BJ (cell line): Measurements from ENCODE around the gene NUBPL. TPM values are rescaled to one million over a fixed set of nuclear protein-coding genes. Genes with fewer than 3 reads are reported as not detected.

Experiments used
- CTCF ChIA-PET: fragments of 350-600 bp; formaldehyde crosslinking; extraction: SDS; loops from one replicate; lab custom pipeline; 2021; ENCODE audit warnings: antibody characterized with exemption, inconsistent platforms; lab: Yijun Ruan, JAX
- POLR2A ChIA-PET: fragments of 300-600 bp; sonication (Branson Sonifier 250); formaldehyde crosslinking; extraction: SDS; loops from one replicate; lab custom pipeline; 2021; ENCODE audit warnings: antibody characterized with exemption; lab: Charles Lee
- DNase-seq: peaks from one replicate; pipeline ENCODE4 v3.0.0-alpha.2; 2011; ENCODE audit warnings: low read depth
- H3K27me3 ChIP-seq: 2 replicates; pipeline ENCODE4 v1.6.0; 2011; ENCODE audit warnings: low read length; ENCODE audit not compliant: control insufficient read depth, insufficient read depth
- H3K36me3 ChIP-seq: 2 replicates; pipeline ENCODE4 v1.5.1; 2011; ENCODE audit warnings: low read length; ENCODE audit not compliant: control insufficient read depth, insufficient read depth
- H3K4me3 ChIP-seq: 2 replicates; pipeline ENCODE4 v1.5.1; 2011; ENCODE audit warnings: low read depth, mild to moderate bottlenecking, control low read depth, low read length
- polyA plus RNA-seq: library from polyadenylated mRNA; depleted of rRNA; stranded (reverse); fragments of >200 nt; gene quantifications from 2 replicates; pipeline ENCODE4 v1.2.3, GENCODE V29; 2011
- TF ChIP-seq, protein P1 (sequence below): IDR thresholded peaks from 2 replicates; pipeline ENCODE4 v1.5.1; 2011; ENCODE audit warnings: low read depth, mild to moderate bottlenecking, control low read depth, inconsistent platforms, low read length, moderate library complexity; ENCODE audit not compliant: insufficient read depth

The NUBPL gene
- polyA plus RNA-seq, 1 experiment, result 3.3 TPM

DNA sequence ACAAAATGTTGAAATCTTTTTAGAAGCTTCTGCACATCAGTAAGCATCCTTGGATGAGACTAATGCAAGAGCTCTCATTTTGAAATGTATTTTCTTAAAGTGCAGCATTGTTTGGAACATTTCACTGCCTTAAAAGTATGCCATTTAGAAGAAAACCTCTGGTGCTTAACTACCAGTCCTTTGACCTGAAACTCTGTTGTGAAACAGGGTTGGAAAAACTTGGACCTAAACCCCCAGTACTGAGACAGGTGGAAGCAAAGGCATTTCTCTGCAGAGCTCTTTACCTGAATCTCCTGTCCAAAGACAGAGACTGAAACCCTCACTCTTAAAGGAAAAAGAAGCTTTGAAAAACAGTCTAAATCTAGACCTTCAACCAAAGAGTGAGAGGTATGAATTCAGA lies 207.2 kb downstream of the NUBPL start:
- POLR2A ChIA-PET, result no interaction called here
- no peak for DNase-seq
- CTCF ChIA-PET, result interaction anchor here (1.0 kb wide), 1 partner anchor 22 kb away, joined by 3 read pairs; no protein-coding TSS in a partner anchor
- no peaks in the 10 kb centered on the region for H3K27me3 ChIP-seq
- H3K36me3 ChIP-seq, result no peaks in the 10 kb centered on the region
- TF ChIP-seq, protein P1, sequence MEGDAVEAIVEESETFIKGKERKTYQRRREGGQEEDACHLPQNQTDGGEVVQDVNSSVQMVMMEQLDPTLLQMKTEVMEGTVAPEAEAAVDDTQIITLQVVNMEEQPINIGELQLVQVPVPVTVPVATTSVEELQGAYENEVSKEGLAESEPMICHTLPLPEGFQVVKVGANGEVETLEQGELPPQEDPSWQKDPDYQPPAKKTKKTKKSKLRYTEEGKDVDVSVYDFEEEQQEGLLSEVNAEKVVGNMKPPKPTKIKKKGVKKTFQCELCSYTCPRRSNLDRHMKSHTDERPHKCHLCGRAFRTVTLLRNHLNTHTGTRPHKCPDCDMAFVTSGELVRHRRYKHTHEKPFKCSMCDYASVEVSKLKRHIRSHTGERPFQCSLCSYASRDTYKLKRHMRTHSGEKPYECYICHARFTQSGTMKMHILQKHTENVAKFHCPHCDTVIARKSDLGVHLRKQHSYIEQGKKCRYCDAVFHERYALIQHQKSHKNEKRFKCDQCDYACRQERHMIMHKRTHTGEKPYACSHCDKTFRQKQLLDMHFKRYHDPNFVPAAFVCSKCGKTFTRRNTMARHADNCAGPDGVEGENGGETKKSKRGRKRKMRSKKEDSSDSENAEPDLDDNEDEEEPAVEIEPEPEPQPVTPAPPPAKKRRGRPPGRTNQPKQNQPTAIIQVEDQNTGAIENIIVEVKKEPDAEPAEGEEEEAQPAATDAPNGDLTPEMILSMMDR, result no peak
- no peak overlapping the region for H3K4me3 ChIP-seq

DNA sequence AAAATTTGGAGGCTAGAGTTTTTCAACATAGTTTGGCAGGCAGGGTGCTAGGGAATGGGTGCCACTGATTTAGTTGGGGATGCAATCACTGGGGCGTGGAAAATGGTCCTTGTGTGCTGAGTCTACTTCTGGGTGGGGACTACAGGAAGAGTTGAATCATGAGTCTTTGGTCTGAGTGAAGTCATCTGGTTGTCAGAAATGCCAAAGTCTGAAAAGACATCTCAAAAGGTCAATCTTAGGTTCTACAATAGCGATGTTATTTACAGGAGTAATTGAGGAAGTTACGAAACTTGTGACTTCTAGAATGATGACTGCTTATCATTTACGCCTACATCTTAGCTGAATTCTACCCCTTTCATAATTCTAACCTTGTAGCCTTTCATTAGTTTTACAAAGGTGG lies 209.1 kb downstream of the NUBPL start:
- Histone ChIP-seq H3K36me3 (no peaks in the 10 kb centered on the region), H3K27me3 (no peaks in the 10 kb centered on the region), H3K4me3 (no peak overlapping the region)
- no peak for DNase-seq
- POLR2A ChIA-PET, result no interaction called here
- CTCF ChIA-PET, result no interaction called here
- TF ChIP-seq, protein P1, result no peak

DNA sequence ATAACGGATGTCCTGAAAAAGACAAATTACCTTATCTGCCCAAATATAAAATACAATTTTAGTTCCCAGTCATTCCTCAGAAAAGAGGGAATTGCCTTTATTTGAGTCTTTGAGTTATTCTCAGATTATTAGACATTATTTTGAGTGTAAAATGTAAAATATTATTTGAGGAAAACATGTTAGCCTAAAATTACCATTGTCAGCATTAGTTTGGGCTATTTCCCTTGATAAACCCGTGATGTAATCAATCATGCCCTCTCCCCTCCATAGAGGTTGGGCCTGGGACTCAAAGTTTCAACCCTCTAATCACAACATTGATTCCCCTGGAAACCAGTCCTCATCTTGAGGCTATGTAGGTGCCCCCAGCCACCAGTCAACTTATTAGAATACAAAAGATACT lies 213.4 kb downstream of the NUBPL start:
- no peaks in the 10 kb centered on the region for H3K36me3 ChIP-seq
- TF ChIP-seq, protein P1, result no peak
- H3K4me3 ChIP-seq, result no peak overlapping the region
- no peaks in the 10 kb centered on the region for H3K27me3 ChIP-seq
- ChIA-PET CTCF (no interaction called here), POLR2A (no interaction called here)
- no peak for DNase-seq

DNA sequence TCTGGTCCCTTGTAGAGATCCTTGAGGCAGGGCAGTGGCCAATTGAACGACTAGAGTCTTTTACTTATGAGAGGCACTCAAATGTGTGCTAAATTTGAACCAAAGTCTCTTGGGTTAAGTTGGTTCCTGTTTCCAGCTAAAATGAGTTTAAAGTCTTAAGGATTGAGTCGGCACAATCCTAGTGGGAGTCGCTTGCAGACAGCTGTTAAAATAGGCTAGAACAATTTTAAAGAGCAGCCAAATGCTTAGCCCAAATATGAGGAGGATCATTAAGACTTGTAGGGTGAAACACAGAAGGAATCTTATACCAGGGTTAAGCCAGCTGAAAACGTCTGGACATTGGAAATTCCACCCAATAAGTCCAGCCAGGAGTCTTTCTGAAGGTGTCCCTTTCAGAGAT lies 216.1 kb downstream of the NUBPL start:
- CTCF ChIA-PET, result no interaction called here
- DNase-seq, result no peak
- Histone ChIP-seq H3K36me3 (no peaks in the 10 kb centered on the region), H3K27me3 (no peaks in the 10 kb centered on the region), H3K4me3 (no peak overlapping the region)
- TF ChIP-seq, protein P1, result no peak
- POLR2A ChIA-PET, result no interaction called here

DNA sequence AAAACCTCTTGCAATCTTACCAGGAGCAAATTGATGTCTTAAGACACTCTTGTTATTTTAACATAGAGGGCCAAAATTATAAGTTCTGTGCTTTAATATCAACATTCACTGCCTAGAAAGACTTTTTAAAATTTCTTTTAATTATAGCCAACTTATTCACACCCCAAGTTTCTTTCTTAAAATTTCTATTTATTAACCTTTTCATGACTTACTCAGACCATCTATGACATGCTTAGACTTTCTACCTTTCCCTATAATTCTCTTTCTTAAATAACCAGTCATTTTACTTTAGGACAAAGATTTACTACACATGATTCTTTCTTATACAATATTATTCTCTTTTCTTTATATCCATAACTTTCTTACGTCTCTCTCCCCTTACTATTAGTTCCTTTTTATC lies 220.4 kb downstream of the NUBPL start:
- no peak overlapping the region for H3K4me3 ChIP-seq
- TF ChIP-seq, protein P1, result no peak
- ChIA-PET POLR2A (no interaction called here), CTCF (no interaction called here)
- H3K36me3 ChIP-seq, result no peaks in the 10 kb centered on the region
- DNase-seq, result no peak
- H3K27me3 ChIP-seq, result no peaks in the 10 kb centered on the region
